Endodermal cell (in vitro differentiated cells): ENCODE measurements around the gene PHIP. TPM values are rescaled to one million over a fixed set of nuclear protein-coding genes. Genes with fewer than 3 reads are reported as not detected.
"Not testable (repeated sequence)": the region's sequence is repeated elsewhere in the genome, so short reads cannot be mapped to it uniquely, and the experiment has no call there.

Experiments used
- DNase-seq: peaks from one replicate; pipeline ENCODE4 v3.0.0-alpha.2; 2017
- H3K27ac ChIP-seq: 2 replicates; pipeline ENCODE4 v1.5.1; 2013; ENCODE audit warnings: mild to moderate bottlenecking, low read depth, low read length, moderate library complexity
- H3K27me3 ChIP-seq: 2 replicates; pipeline ENCODE4 v1.6.1; 2013; ENCODE audit warnings: mild to moderate bottlenecking, low read length, moderate library complexity; ENCODE audit not compliant: insufficient read depth, control insufficient read depth, poor library complexity, severe bottlenecking
- H3K36me3 ChIP-seq: 2 replicates; pipeline ENCODE4 v1.7.0; 2013; ENCODE audit warnings: mild to moderate bottlenecking, low read length, moderate library complexity; ENCODE audit not compliant: control insufficient read depth, insufficient read depth
- H3K4me1 ChIP-seq: one replicate; pipeline ENCODE4 v1.7.0; 2013; ENCODE audit warnings: low read length; ENCODE audit not compliant: control insufficient read depth, insufficient read depth
- H3K4me3 ChIP-seq: 2 replicates; pipeline ENCODE4 v1.5.1; 2013; ENCODE audit warnings: mild to moderate bottlenecking, low read length, moderate library complexity
- H3K9ac ChIP-seq: 2 replicates; pipeline ENCODE4 v1.6.1; 2013; ENCODE audit warnings: mild to moderate bottlenecking, low read length, moderate library complexity; ENCODE audit not compliant: poor library complexity, severe bottlenecking; ENCODE audit errors: extremely low read depth
- H3K9me3 ChIP-seq: 2 replicates; pipeline ENCODE4 v1.6.1; 2013; ENCODE audit warnings: mild to moderate bottlenecking, low read length, moderate library complexity; ENCODE audit not compliant: control insufficient read depth
- H3K27ac Mint-ChIP-seq: 2 replicates; pipeline ENCODE4 v1.8.0; 2020; ENCODE audit warnings: mixed read lengths
- H3K27me3 Mint-ChIP-seq: 2 replicates; pipeline ENCODE4 v1.8.0; 2021; ENCODE audit warnings: mild to moderate bottlenecking, mixed read lengths; ENCODE audit not compliant: insufficient read depth
- H3K36me3 Mint-ChIP-seq: 2 replicates; pipeline ENCODE4 v1.8.0; 2020; ENCODE audit warnings: low read depth, mixed read lengths
- H3K4me1 Mint-ChIP-seq: 2 replicates; pipeline ENCODE4 v1.8.0; 2020; ENCODE audit warnings: mixed read lengths
- H3K4me3 Mint-ChIP-seq: 2 replicates; pipeline ENCODE4 v1.8.0; 2020; ENCODE audit warnings: mild to moderate bottlenecking, moderate library complexity, mixed read lengths
- H3K9me3 Mint-ChIP-seq: 2 replicates; pipeline ENCODE4 v1.8.0; 2020; ENCODE audit warnings: mild to moderate bottlenecking, mixed read lengths
- WGBS, 2 experiments: methylation state at CpG; one replicate each; pipeline versions ENCODE4 v1.1.5 to v1.1.7; 2013; ENCODE audit warnings: missing lambda C conversion rate in 2 of 2, mixed read lengths in 1 of 2; ENCODE audit not compliant: insufficient coverage in 1 of 2, insufficient read length in 1 of 2; 5-methylcytosine and 5-hydroxymethylcytosine counted together
- total RNA-seq, 2 donors: library from RNA; stranded (reverse); fragmentation: NEBNext Ultra II Directional in 1 of 2; extraction: Animal tissue kit (Norgen Biotek cat#: 25700) in 1 of 2; gene quantifications; 2 replicates in 1 of 2; 3 replicates in 1 of 2; pipeline ENCODE4 v1.2.1, GENCODE V29; 2021
- TF ChIP-seq, protein P1 (sequence below): fragments of 200-600 bp; sonication (generic); conservative IDR thresholded peaks from 2 replicates; pipeline ENCODE4 v1.5.0; 2021; ENCODE audit warnings: antibody characterized with exemption, mild to moderate bottlenecking

Gene PHIP
- total RNA-seq, 2 donors from 2014 or later, result 49.8 to 59.7 TPM

- Mint-ChIP-seq H3K27ac (no peak overlapping the region), H3K36me3 (peaks cover 17% of the 10 kb centered on the region), H3K9me3 (no peaks in the 10 kb centered on the region), H3K4me1 (no peaks in the 10 kb centered on the region), H3K27me3 (no peaks in the 10 kb centered on the region), H3K4me3 (no peak overlapping the region)
- Histone ChIP-seq H3K9me3 (no peaks in the 10 kb centered on the region), H3K9ac (no peak overlapping the region), H3K36me3 (peaks cover 50% of the 10 kb centered on the region), H3K27ac (no peak overlapping the region), H3K4me1 (no peaks in the 10 kb centered on the region), H3K27me3 (no peaks in the 10 kb centered on the region), H3K4me3 (no peak overlapping the region)
- TF ChIP-seq, protein P1, sequence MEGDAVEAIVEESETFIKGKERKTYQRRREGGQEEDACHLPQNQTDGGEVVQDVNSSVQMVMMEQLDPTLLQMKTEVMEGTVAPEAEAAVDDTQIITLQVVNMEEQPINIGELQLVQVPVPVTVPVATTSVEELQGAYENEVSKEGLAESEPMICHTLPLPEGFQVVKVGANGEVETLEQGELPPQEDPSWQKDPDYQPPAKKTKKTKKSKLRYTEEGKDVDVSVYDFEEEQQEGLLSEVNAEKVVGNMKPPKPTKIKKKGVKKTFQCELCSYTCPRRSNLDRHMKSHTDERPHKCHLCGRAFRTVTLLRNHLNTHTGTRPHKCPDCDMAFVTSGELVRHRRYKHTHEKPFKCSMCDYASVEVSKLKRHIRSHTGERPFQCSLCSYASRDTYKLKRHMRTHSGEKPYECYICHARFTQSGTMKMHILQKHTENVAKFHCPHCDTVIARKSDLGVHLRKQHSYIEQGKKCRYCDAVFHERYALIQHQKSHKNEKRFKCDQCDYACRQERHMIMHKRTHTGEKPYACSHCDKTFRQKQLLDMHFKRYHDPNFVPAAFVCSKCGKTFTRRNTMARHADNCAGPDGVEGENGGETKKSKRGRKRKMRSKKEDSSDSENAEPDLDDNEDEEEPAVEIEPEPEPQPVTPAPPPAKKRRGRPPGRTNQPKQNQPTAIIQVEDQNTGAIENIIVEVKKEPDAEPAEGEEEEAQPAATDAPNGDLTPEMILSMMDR, result no peak
- 84% methylated on average over 2 of the region's 2 CpGs; no CpG with 5 or more reads in 1 of the 2 experiments for WGBS, 2 experiments
- DNase-seq, result no peak
Measured at GRCh38 chr6:78936515-78936914, 141.5 kb downstream of the PHIP start.

- Histone ChIP-seq H3K4me3 (no peak overlapping the region), H3K9ac (no peak overlapping the region), H3K4me1 (no peaks in the 10 kb centered on the region), H3K27me3 (no peaks in the 10 kb centered on the region), H3K27ac (no peak overlapping the region), H3K9me3 (no peaks in the 10 kb centered on the region), H3K36me3 (peaks cover 43% of the 10 kb centered on the region)
- TF ChIP-seq, protein P1, result no peak
- H3K4me3 Mint-ChIP-seq, result no peak overlapping the region
- no peak for DNase-seq
- H3K27me3 Mint-ChIP-seq, result no peaks in the 10 kb centered on the region
- H3K36me3 Mint-ChIP-seq, result peaks cover 10% of the 10 kb centered on the region
- H3K4me1 Mint-ChIP-seq, result no peaks in the 10 kb centered on the region
- WGBS, 2 experiments, result 95% methylated on average over 1 of the region's 2 CpGs; no CpG with 5 or more reads in 1 of the 2 experiments
- H3K9me3 Mint-ChIP-seq, result no peaks in the 10 kb centered on the region
- no peak overlapping the region for H3K27ac Mint-ChIP-seq
Measured at GRCh38 chr6:78935553-78935952, 142.5 kb downstream of the PHIP start.

GRCh38 chr6:78925317-78925716, 152.7 kb downstream of the PHIP start:
- 86 to 87% methylated on average over 2 to 3 of the region's 3 CpGs for WGBS, 2 experiments
- H3K9me3 ChIP-seq, result no peaks in the 10 kb centered on the region
- H3K9ac ChIP-seq, result no peak overlapping the region
- peaks cover 34% of the 10 kb centered on the region for H3K9me3 Mint-ChIP-seq
- no peaks in the 10 kb centered on the region for H3K27me3 ChIP-seq
- no peaks in the 10 kb centered on the region for H3K4me1 ChIP-seq
- no peak overlapping the region for H3K4me3 ChIP-seq
- H3K27ac ChIP-seq, result no peak overlapping the region
- no peak overlapping the region for H3K27ac Mint-ChIP-seq
- TF ChIP-seq, protein P1, result no peak
- H3K36me3 Mint-ChIP-seq, result no peaks in the 10 kb centered on the region
- no peaks in the 10 kb centered on the region for H3K27me3 Mint-ChIP-seq
- H3K36me3 ChIP-seq, result no peaks in the 10 kb centered on the region
- no peaks in the 10 kb centered on the region for H3K4me1 Mint-ChIP-seq
- DNase-seq, result no peak
- H3K4me3 Mint-ChIP-seq, result no peak overlapping the region

GRCh38 chr6:78921168-78921567, 156.9 kb downstream of the PHIP start:
- not testable (repeated sequence) for H3K27ac ChIP-seq, H3K9ac ChIP-seq, H3K36me3 Mint-ChIP-seq, H3K4me1 Mint-ChIP-seq, H3K27me3 ChIP-seq, DNase-seq, H3K4me3 ChIP-seq, H3K27ac Mint-ChIP-seq, H3K4me1 ChIP-seq, H3K27me3 Mint-ChIP-seq, H3K4me3 Mint-ChIP-seq, H3K36me3 ChIP-seq
- WGBS, 2 experiments, result 92% methylated on average over 4 to 10 of the region's 10 CpGs
- peaks cover 11% of the 10 kb centered on the region for H3K9me3 ChIP-seq
- peaks cover 53% of the 10 kb centered on the region for H3K9me3 Mint-ChIP-seq
